ENCODE results near the gene STPG3. TPM values are rescaled to one million over a fixed set of nuclear protein-coding genes. Genes with fewer than 3 reads are reported as not detected.

The STPG3 gene
- total and polyA plus RNA-seq, 2 of the 4 experiments (the other 2 are of a cell fraction), result not detected

DNA sequence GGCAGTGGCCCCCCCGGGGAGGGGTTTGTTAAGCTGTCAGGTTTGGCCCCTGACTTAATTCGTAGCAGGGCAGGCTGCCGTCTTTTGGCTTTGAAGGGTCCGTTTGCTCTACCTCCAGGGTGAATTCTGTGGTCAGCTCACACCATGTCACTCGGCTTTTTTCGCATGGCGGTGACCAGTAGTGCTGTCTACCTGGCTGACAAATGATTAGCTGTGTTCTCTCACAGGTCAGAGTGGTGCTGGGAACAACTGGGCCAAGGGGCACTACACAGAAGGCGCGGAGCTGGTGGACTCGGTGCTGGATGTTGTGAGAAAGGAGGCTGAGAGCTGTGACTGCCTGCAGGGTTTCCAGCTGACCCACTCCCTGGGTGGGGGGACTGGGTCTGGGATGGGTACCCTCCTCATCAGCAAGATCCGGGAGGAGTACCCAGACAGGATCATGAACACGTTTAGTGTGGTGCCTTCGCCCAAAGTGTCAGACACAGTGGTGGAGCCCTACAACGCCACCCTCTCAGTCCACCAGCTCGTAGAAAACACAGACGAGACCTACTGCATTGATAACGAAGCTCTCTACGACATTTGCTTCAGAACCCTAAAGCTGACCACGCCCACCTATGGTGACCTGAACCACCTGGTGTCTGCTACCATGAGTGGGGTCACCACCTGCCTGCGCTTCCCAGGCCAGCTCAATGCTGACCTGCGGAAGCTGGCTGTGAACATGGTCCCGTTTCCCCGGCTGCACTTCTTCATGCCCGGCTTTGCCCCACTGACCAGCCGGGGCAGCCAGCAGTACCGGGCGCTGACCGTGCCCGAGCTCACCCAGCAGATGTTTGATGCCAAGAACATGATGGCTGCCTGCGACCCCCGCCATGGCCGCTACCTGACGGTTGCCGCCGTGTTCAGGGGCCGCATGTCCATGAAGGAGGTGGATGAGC lies 8.6 kb upstream of the STPG3 start:
- DNase-seq (no peak), ATAC-seq (ENCODE audit: low read depth) (no peak)
- H2AK5ac ChIP-seq (ENCODE audit: low read depth, low read length), result no peak overlapping the region; the same call in 1 of the 2 replicates
- no peak overlapping the region for H2BK20ac ChIP-seq (ENCODE audit: low read depth, low read length)
- intact Hi-C loops (cut with micrococcal nuclease) (no loop called here), in situ Hi-C loops (cut with MboI; ENCODE audit: low sequenced_read_pairs) (no loop called here), dilution Hi-C loops (cut with HindIII; ENCODE audit: low sequenced_read_pairs, unreplicated experiment) (no loop called here)
- no peaks in the 10 kb centered on the region for H3K9me3 ChIP-seq (ENCODE audit: control insufficient read depth, insufficient read depth, low read length)
- peak overlapping the region; percentile 59 for H3K56ac ChIP-seq (ENCODE audit: extremely low read depth, insufficient read depth, low read length)
- H2BK15ac ChIP-seq (ENCODE audit: low read depth, low read length), result no peak overlapping the region
- no peak overlapping the region for H2BK5ac ChIP-seq (ENCODE audit: low read depth, low read length, poor library complexity, severe bottlenecking)
- peaks cover 9% of the 10 kb centered on the region; the same call in 1 of the 2 replicates for H3K4me1 ChIP-seq (ENCODE audit: control insufficient read depth, insufficient read depth, low read length)
- peak overlapping the region; percentile 94 for H3K4me2 ChIP-seq (ENCODE audit: low read depth, low read length)
- H3K23ac ChIP-seq (ENCODE audit: low read depth, low read length), result peak overlapping the region; percentile 14
- peak overlapping the region; percentile 50 for H3K4me3 ChIP-seq (ENCODE audit: insufficient read depth, low read depth, low read length)
- peaks cover 4% of the 10 kb centered on the region for H3K9me1 ChIP-seq (ENCODE audit: insufficient read depth, low read length)
- H3K36me3 ChIP-seq (ENCODE audit: control insufficient read depth, insufficient read depth, low read length), result peaks cover 19% of the 10 kb centered on the region
- no peak overlapping the region for H3K18ac ChIP-seq (ENCODE audit: low read depth, low read length)
- H3K27me3 ChIP-seq (ENCODE audit: control insufficient read depth, insufficient read depth, low read length), result no peaks in the 10 kb centered on the region
- WGBS, 2 experiments (ENCODE audit: extremely low coverage in 2 of 2, insufficient read length in 1 of 2), result 62% methylated on average over 17 of the region's 36 CpGs; no CpG with 5 or more reads in 1 of the 2 experiments
- H3K79me1 ChIP-seq (ENCODE audit: low read depth in 1 of 2, low read length in 2 of 2), result peaks cover 9 to 44% of the 10 kb centered on the region in 2 experiments; a peak in 3 of 4 replicates
- H2BK120ac ChIP-seq (ENCODE audit: low read depth, low read length), result no peak overlapping the region
- H3K9ac ChIP-seq (ENCODE audit: low read depth, low read length), result peak overlapping the region; percentile 90
- H3K14ac ChIP-seq (replicated peaks; ENCODE audit: low read depth, low read length), result peak overlapping the region; percentile 48; the same call in 1 of the 2 replicates
- H2AK9ac ChIP-seq (replicated peaks; ENCODE audit: low read depth, low read length, poor library complexity), result no peak overlapping the region
- H4K8ac ChIP-seq (ENCODE audit: low read depth in 2 of 2, low read length in 2 of 2), result no peak overlapping the region
- no peak overlapping the region for H2AFZ ChIP-seq (replicated peaks; ENCODE audit: low read length, poor library complexity)
- no peak overlapping the region for H4K91ac ChIP-seq (ENCODE audit: insufficient read depth, low read depth, low read length)
- ChIA-PET CTCF (no interaction called here), POLR2A (ENCODE audit: unreplicated experiment) (no interaction called here)
- H4K20me1 ChIP-seq (ENCODE audit: insufficient read depth, low read length), result peaks cover 36% of the 10 kb centered on the region
- no peak overlapping the region for H3K4ac ChIP-seq (ENCODE audit: low read depth, low read length)
- H4K5ac ChIP-seq (ENCODE audit: low read depth, low read length), result no peak overlapping the region
- BruUV-seq (replicated peaks), result no TSS peak
- H3K27ac ChIP-seq (ENCODE audit: insufficient read depth, low read length), result peak overlapping the region; percentile 77; the same call in 1 of the 2 replicates
- TF ChIP-seq NFE2L2 (IDR thresholded peaks at IDR 0.05; ENCODE audit: low read depth, low read length) (no peak), CEBPB (IDR thresholded peaks at IDR 0.05; ENCODE audit: low read depth, low read length) (no peak), CHD1 (IDR thresholded peaks at IDR 0.05; ENCODE audit: low read depth, low read length) (no peak; the same call in 1 of the 2 replicates), MAFK (IDR thresholded peaks at IDR 0.05; ENCODE audit: low read depth, low read length) (no peak), MXI1 (IDR thresholded peaks at IDR 0.05; ENCODE audit: borderline replicate concordance, low read depth, low read length) (no peak), BHLHE40 (IDR thresholded peaks at IDR 0.05; ENCODE audit: low read depth, low read length) (no peak), RAD21 (IDR thresholded peaks at IDR 0.05; ENCODE audit: low read length) (no peak), FOS (IDR thresholded peaks at IDR 0.05; ENCODE audit: low read depth, low read length) (no peak), RFX5 (IDR thresholded peaks at IDR 0.05; ENCODE audit: low read depth, low read length) (no peak), MAZ (IDR thresholded peaks at IDR 0.05; ENCODE audit: borderline replicate concordance, low read depth, low read length) (no peak), RCOR1 (IDR thresholded peaks at IDR 0.05; ENCODE audit: insufficient replicate concordance, low read length) (no peak)
- TF ChIP-seq, protein P1, sequence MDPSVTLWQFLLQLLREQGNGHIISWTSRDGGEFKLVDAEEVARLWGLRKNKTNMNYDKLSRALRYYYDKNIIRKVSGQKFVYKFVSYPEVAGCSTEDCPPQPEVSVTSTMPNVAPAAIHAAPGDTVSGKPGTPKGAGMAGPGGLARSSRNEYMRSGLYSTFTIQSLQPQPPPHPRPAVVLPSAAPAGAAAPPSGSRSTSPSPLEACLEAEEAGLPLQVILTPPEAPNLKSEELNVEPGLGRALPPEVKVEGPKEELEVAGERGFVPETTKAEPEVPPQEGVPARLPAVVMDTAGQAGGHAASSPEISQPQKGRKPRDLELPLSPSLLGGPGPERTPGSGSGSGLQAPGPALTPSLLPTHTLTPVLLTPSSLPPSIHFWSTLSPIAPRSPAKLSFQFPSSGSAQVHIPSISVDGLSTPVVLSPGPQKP (IDR thresholded peaks at IDR 0.05; ENCODE audit: borderline replicate concordance, low read depth, low read length), result no peak
- TF ChIP-seq, protein P2, sequence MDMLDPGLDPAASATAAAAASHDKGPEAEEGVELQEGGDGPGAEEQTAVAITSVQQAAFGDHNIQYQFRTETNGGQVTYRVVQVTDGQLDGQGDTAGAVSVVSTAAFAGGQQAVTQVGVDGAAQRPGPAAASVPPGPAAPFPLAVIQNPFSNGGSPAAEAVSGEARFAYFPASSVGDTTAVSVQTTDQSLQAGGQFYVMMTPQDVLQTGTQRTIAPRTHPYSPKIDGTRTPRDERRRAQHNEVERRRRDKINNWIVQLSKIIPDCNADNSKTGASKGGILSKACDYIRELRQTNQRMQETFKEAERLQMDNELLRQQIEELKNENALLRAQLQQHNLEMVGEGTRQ (IDR thresholded peaks at IDR 0.05; ENCODE audit: low read depth, low read length), result no peak
- TF ChIP-seq, protein P3, sequence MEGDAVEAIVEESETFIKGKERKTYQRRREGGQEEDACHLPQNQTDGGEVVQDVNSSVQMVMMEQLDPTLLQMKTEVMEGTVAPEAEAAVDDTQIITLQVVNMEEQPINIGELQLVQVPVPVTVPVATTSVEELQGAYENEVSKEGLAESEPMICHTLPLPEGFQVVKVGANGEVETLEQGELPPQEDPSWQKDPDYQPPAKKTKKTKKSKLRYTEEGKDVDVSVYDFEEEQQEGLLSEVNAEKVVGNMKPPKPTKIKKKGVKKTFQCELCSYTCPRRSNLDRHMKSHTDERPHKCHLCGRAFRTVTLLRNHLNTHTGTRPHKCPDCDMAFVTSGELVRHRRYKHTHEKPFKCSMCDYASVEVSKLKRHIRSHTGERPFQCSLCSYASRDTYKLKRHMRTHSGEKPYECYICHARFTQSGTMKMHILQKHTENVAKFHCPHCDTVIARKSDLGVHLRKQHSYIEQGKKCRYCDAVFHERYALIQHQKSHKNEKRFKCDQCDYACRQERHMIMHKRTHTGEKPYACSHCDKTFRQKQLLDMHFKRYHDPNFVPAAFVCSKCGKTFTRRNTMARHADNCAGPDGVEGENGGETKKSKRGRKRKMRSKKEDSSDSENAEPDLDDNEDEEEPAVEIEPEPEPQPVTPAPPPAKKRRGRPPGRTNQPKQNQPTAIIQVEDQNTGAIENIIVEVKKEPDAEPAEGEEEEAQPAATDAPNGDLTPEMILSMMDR (conservative IDR thresholded peaks at IDR 0.05; ENCODE audit: low read depth, low read length), result no peak

Data from IMR-90 (cell line).